ENCODE results near the gene GPR183. TPM values are rescaled to one million over a fixed set of nuclear protein-coding genes. Genes with fewer than 3 reads are reported as not detected.
A peak's percentile ranks its signal among the peaks of the same experiment; 100 is the strongest.

Gene GPR183
- total RNA-seq, 1 experiment from 2014 or later = 49.6 TPM

GRCh38 chr13:99346335-99347042, 39.3 kb upstream of the GPR183 start:
- H3K36me3 ChIP-seq = peaks cover 72% of the 10 kb centered on the region
- no peaks in the 10 kb centered on the region for H3K4me1 ChIP-seq (replicated peaks)
- peak in 1 of 2 experiments; percentile 71 for DNase-seq (ENCODE audit: low read depth in 1 of 2, low spot score in 2 of 2)
- H3K9me3 ChIP-seq (replicated peaks) = no peaks in the 10 kb centered on the region
- H3K4me3 ChIP-seq = no peak overlapping the region
- no peak overlapping the region for H3K27ac ChIP-seq
- no peaks in the 10 kb centered on the region for H3K27me3 ChIP-seq (replicated peaks)

- no peaks in the 10 kb centered on the region for H3K4me1 ChIP-seq (replicated peaks)
- H3K27me3 ChIP-seq (replicated peaks) = no peaks in the 10 kb centered on the region
- H3K4me3 ChIP-seq = no peak overlapping the region
- no peaks in the 10 kb centered on the region for H3K9me3 ChIP-seq (replicated peaks)
- peak in 1 of 2 experiments; percentile 61 for DNase-seq (ENCODE audit: low read depth in 1 of 2, low spot score in 2 of 2)
- peaks cover 77% of the 10 kb centered on the region for H3K36me3 ChIP-seq
- no peak overlapping the region for H3K27ac ChIP-seq
Observed at GRCh38 chr13:99345345-99345744, 38.1 kb upstream of the GPR183 start.

GRCh38 chr13:99344610-99345208, 37.5 kb upstream of the GPR183 start:
- peak in 1 of 2 experiments; percentile 63 for DNase-seq (ENCODE audit: low read depth in 1 of 2, low spot score in 2 of 2)
- H3K36me3 ChIP-seq = peaks cover 82% of the 10 kb centered on the region
- no peaks in the 10 kb centered on the region for H3K4me1 ChIP-seq (replicated peaks)
- no peaks in the 10 kb centered on the region for H3K27me3 ChIP-seq (replicated peaks)
- H3K9me3 ChIP-seq (replicated peaks) = no peaks in the 10 kb centered on the region
- no peak overlapping the region for H3K4me3 ChIP-seq
- no peak overlapping the region for H3K27ac ChIP-seq

GRCh38 chr13:99342723-99343315, 35.6 kb upstream of the GPR183 start:
- H3K36me3 ChIP-seq = peaks cover 72% of the 10 kb centered on the region
- H3K4me1 ChIP-seq (replicated peaks) = no peaks in the 10 kb centered on the region
- no peaks in the 10 kb centered on the region for H3K27me3 ChIP-seq (replicated peaks)
- DNase-seq (ENCODE audit: low read depth in 1 of 2, low spot score in 2 of 2) = peak in 1 of 2 experiments; percentile 76
- H3K4me3 ChIP-seq = no peak overlapping the region
- no peak overlapping the region for H3K27ac ChIP-seq
- H3K9me3 ChIP-seq (replicated peaks) = no peaks in the 10 kb centered on the region

- no peak overlapping the region for H3K27ac ChIP-seq
- no peaks in the 10 kb centered on the region for H3K4me1 ChIP-seq (replicated peaks)
- no peak overlapping the region for H3K4me3 ChIP-seq
- H3K9me3 ChIP-seq (replicated peaks) = no peaks in the 10 kb centered on the region
- H3K27me3 ChIP-seq (replicated peaks) = no peaks in the 10 kb centered on the region
- peak in 1 of 2 experiments; percentile 70 for DNase-seq (ENCODE audit: low read depth in 1 of 2, low spot score in 2 of 2)
- H3K36me3 ChIP-seq = peaks cover 66% of the 10 kb centered on the region
Observed at GRCh38 chr13:99341969-99342722, 34.9 kb upstream of the GPR183 start.

- no peak overlapping the region for H3K4me3 ChIP-seq
- peaks cover 55% of the 10 kb centered on the region for H3K36me3 ChIP-seq
- H3K9me3 ChIP-seq (replicated peaks) = no peaks in the 10 kb centered on the region
- no peaks in the 10 kb centered on the region for H3K4me1 ChIP-seq (replicated peaks)
- H3K27ac ChIP-seq = no peak overlapping the region
- H3K27me3 ChIP-seq (replicated peaks) = no peaks in the 10 kb centered on the region
- DNase-seq (ENCODE audit: low read depth in 1 of 2, low spot score in 2 of 2) = no peak
Observed at GRCh38 chr13:99340638-99341037, 33.4 kb upstream of the GPR183 start.

GRCh38 chr13:99339736-99340397, 32.7 kb upstream of the GPR183 start:
- no peak overlapping the region for H3K4me3 ChIP-seq
- peaks cover 50% of the 10 kb centered on the region for H3K36me3 ChIP-seq
- H3K27ac ChIP-seq = no peak overlapping the region
- DNase-seq (ENCODE audit: low read depth in 1 of 2, low spot score in 2 of 2) = peak in 1 of 2 experiments; percentile 52
- H3K27me3 ChIP-seq (replicated peaks) = no peaks in the 10 kb centered on the region
- no peaks in the 10 kb centered on the region for H3K4me1 ChIP-seq (replicated peaks)
- H3K9me3 ChIP-seq (replicated peaks) = no peaks in the 10 kb centered on the region

- Histone ChIP-seq H3K36me3 (peaks cover 45% of the 10 kb centered on the region), H3K27me3 (replicated peaks) (no peaks in the 10 kb centered on the region), H3K27ac (no peak overlapping the region), H3K4me1 (replicated peaks) (no peaks in the 10 kb centered on the region), H3K4me3 (no peak overlapping the region), H3K9me3 (replicated peaks) (no peaks in the 10 kb centered on the region)
- DNase-seq (ENCODE audit: low read depth in 1 of 2, low spot score in 2 of 2) = peak in 1 of 2 experiments; percentile 63
Observed at GRCh38 chr13:99339230-99339721, 32.1 kb upstream of the GPR183 start.

GRCh38 chr13:99335603-99336002, 28.4 kb upstream of the GPR183 start:
- peak in 1 of 2 experiments; percentile 65 for DNase-seq (ENCODE audit: low read depth in 1 of 2, low spot score in 2 of 2)
- Histone ChIP-seq H3K27me3 (replicated peaks) (no peaks in the 10 kb centered on the region), H3K4me1 (replicated peaks) (peaks cover 33% of the 10 kb centered on the region), H3K9me3 (replicated peaks) (no peaks in the 10 kb centered on the region), H3K27ac (no peak overlapping the region), H3K4me3 (no peak overlapping the region), H3K36me3 (peaks cover 11% of the 10 kb centered on the region)

GRCh38 chr13:99335087-99335486, 27.9 kb upstream of the GPR183 start:
- no peak for DNase-seq (ENCODE audit: low read depth in 1 of 2, low spot score in 2 of 2)
- H3K9me3 ChIP-seq (replicated peaks) = no peaks in the 10 kb centered on the region
- H3K27ac ChIP-seq = no peak overlapping the region
- no peak overlapping the region for H3K4me3 ChIP-seq
- peaks cover 6% of the 10 kb centered on the region for H3K36me3 ChIP-seq
- peaks cover 36% of the 10 kb centered on the region for H3K4me1 ChIP-seq (replicated peaks)
- no peaks in the 10 kb centered on the region for H3K27me3 ChIP-seq (replicated peaks)

GRCh38 chr13:99334221-99334620, 27.0 kb upstream of the GPR183 start:
- Histone ChIP-seq H3K4me3 (no peak overlapping the region), H3K9me3 (replicated peaks) (no peaks in the 10 kb centered on the region), H3K4me1 (replicated peaks) (peaks cover 45% of the 10 kb centered on the region), H3K27ac (no peak overlapping the region), H3K27me3 (replicated peaks) (no peaks in the 10 kb centered on the region), H3K36me3 (peaks cover 10% of the 10 kb centered on the region)
- DNase-seq (ENCODE audit: low read depth in 1 of 2, low spot score in 2 of 2) = no peak

GRCh38 chr13:99332456-99332855, 25.3 kb upstream of the GPR183 start:
- Histone ChIP-seq H3K27me3 (replicated peaks) (no peaks in the 10 kb centered on the region), H3K27ac (peak overlapping the region; percentile 19)

GRCh38 chr13:99331881-99332293, 24.7 kb upstream of the GPR183 start:
- Histone ChIP-seq H3K9me3 (replicated peaks) (no peaks in the 10 kb centered on the region), H3K4me1 (replicated peaks) (peaks cover 45% of the 10 kb centered on the region), H3K36me3 (peaks cover 14% of the 10 kb centered on the region), H3K4me3 (no peak overlapping the region), H3K27me3 (replicated peaks) (no peaks in the 10 kb centered on the region), H3K27ac (peak overlapping the region; percentile 19)
- peak; percentile 80 to 89 for DNase-seq (ENCODE audit: low read depth in 1 of 2, low spot score in 2 of 2)

More at GRCh38 chr13:99332456-99332855, 25.3 kb upstream of the GPR183 start:
- H3K9me3 ChIP-seq (replicated peaks) = no peaks in the 10 kb centered on the region
- peaks cover 45% of the 10 kb centered on the region for H3K4me1 ChIP-seq (replicated peaks)
- peak in 1 of 2 experiments; percentile 79 for DNase-seq (ENCODE audit: low read depth in 1 of 2, low spot score in 2 of 2)
- peaks cover 14% of the 10 kb centered on the region for H3K36me3 ChIP-seq
- H3K4me3 ChIP-seq = no peak overlapping the region
